ENCODE results near the gene TFB1M.

TFB1M gene

DNA sequence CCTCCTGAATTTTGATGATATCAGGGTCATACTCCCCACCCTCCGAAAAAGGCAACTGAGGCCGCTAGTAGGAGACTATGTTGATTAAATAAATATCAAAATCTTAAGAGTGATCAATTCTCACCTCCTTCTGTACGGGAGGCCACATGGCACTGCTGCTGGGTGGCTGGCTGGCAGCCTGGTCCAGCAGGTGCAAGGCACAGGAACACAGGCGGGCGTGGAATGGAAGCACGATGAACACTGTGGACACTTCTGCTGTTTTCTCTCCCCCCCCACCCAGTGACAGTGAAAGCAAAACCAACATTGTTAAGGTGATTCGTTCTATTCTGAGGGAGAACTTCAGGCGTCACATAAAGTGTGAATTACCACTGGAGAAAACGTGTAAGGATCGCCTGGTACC lies 60.1 kb downstream of the TFB1M start (continued):
- TF ChIP-seq ZFP37 (tag by site-specific recombination; IDR thresholded peaks at IDR 0.05), result no peak

DNA sequence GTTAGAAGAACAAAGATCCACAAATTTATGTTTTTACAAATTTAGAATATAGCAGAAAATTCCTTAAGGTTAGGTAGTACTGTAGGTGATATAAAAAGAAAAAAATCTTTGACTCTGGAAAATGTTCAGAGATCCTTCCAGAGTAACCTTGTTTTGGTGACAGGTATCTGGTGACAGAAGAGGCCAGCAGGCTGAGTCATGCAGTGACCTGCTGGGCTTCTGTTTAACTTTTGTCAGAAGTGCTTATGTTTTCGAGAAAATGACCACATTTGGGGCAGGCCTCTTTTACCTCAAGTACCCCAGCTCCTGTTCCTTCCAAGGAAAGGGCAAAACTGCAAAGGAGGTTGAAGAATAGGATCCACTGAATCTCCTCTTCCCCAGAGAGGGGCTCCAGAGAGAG lies 60.9 kb downstream of the TFB1M start:
- TF ChIP-seq ZNF707 (tag by site-specific recombination; IDR thresholded peaks at IDR 0.05), result no peak
- TF ChIP-seq EGR2 (tag by site-specific recombination; IDR thresholded peaks at IDR 0.05; ENCODE audit: low read depth), result no peak
- no peak for TF ChIP-seq ZNF280C (tag by site-specific recombination; IDR thresholded peaks at IDR 0.05)
- TF ChIP-seq ZNF776 (tag by site-specific recombination; IDR thresholded peaks at IDR 0.05; ENCODE audit: borderline replicate concordance), result no peak
- TF ChIP-seq ZNF174 (tag by site-specific recombination; IDR thresholded peaks at IDR 0.05), result no peak
- TF ChIP-seq ZNF341 (tag by site-specific recombination; IDR thresholded peaks at IDR 0.05; ENCODE audit: low read depth), result no peak
- no peak for TF ChIP-seq ZNF335 (tag by site-specific recombination; conservative IDR thresholded peaks at IDR 0.05)
- no peak for TF ChIP-seq ZNF654 (tag by site-specific recombination; IDR thresholded peaks at IDR 0.05; ENCODE audit: low read depth)
- no peak for TF ChIP-seq RBAK (tag by site-specific recombination; IDR thresholded peaks at IDR 0.05)
- TF ChIP-seq, protein P1, sequence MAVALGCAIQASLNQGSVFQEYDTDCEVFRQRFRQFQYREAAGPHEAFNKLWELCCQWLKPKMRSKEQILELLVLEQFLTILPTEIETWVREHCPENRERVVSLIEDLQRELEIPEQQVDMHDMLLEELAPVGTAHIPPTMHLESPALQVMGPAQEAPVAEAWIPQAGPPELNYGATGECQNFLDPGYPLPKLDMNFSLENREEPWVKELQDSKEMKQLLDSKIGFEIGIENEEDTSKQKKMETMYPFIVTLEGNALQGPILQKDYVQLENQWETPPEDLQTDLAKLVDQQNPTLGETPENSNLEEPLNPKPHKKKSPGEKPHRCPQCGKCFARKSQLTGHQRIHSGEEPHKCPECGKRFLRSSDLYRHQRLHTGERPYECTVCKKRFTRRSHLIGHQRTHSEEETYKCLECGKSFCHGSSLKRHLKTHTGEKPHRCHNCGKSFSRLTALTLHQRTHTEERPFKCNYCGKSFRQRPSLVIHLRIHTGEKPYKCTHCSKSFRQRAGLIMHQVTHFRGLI (tag by site-specific recombination; IDR thresholded peaks at IDR 0.05), result no peak
- no peak for TF ChIP-seq ZNF239 (tag by site-specific recombination; IDR thresholded peaks at IDR 0.05)
- no peak for TF ChIP-seq ZNF426 (tag by site-specific recombination; IDR thresholded peaks at IDR 0.05)
- TF ChIP-seq, protein P2, sequence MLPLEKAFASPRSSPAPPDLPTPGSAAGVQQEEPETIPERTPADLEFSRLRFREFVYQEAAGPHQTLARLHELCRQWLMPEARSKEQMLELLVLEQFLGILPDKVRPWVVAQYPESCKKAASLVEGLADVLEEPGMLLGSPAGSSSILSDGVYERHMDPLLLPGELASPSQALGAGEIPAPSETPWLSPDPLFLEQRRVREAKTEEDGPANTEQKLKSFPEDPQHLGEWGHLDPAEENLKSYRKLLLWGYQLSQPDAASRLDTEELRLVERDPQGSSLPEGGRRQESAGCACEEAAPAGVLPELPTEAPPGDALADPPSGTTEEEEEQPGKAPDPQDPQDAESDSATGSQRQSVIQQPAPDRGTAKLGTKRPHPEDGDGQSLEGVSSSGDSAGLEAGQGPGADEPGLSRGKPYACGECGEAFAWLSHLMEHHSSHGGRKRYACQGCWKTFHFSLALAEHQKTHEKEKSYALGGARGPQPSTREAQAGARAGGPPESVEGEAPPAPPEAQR (tag by site-specific recombination; IDR thresholded peaks at IDR 0.05), result no peak
- no peak for TF ChIP-seq ZNF645 (tag by site-specific recombination; IDR thresholded peaks at IDR 0.05)
- TF ChIP-seq GLI2 (tag by site-specific recombination; IDR thresholded peaks at IDR 0.05; ENCODE audit: borderline replicate concordance, low read depth), result no peak
- no peak for TF ChIP-seq ZNF544 (tag by site-specific recombination; IDR thresholded peaks at IDR 0.05)
- TF ChIP-seq ZNF416 (tag by site-specific recombination; IDR thresholded peaks at IDR 0.05), result no peak
- Histone ChIP-seq H3K4me3 (ENCODE audit: low read depth, low read length) (no peak overlapping the region), H3K36me3 (ENCODE audit: control insufficient read depth in 2 of 2, insufficient read depth in 1 of 2, low read length in 2 of 2) (peaks cover 15 to 91% of the 10 kb centered on the region in 2 experiments), H3K4me1 (ENCODE audit: control insufficient read depth, insufficient read depth, low read length) (no peaks in the 10 kb centered on the region), H3K9me3 (ENCODE audit: control insufficient read depth, insufficient read depth, low read depth, low read length) (no peaks in the 10 kb centered on the region), H3K27ac (ENCODE audit: extremely low read depth, low read depth, low read length) (no peak overlapping the region)
- ChIA-PET CTCF (interaction anchor here (0.6 to 1.0 kb wide), 2 partner anchors 130 to 325 kb away, joined by 4 to 6 read pairs; no protein-coding TSS in a partner anchor), POLR2A (no interaction called here)

DNA sequence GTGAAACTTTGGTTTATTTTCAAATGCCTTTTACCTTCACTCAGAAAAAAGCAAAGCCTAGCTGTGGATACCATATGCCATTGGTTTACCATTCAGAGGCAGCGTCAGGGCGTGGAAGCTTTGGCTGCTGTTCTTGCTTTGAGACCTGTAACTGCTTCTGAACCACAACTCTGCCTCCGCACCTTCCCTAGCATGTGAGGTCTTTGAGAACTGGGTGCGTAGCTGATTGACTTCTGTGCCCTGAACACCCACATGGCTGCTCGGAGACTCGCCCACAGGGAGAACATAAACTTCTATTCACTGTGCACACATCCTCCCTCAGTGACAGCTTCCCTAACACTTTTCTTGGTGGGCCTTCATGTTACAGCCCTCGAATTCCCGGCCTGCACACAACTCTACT lies 61.7 kb downstream of the TFB1M start:
- H3K4me3 ChIP-seq (ENCODE audit: low read depth, low read length), result no peak overlapping the region
- no peaks in the 10 kb centered on the region for H3K4me1 ChIP-seq (ENCODE audit: control insufficient read depth, insufficient read depth, low read length)
- ChIA-PET POLR2A (no interaction called here), CTCF (interaction anchor here (0.6 to 1.7 kb wide), 5 partner anchors 24 to 577 kb away, joined by 3 to 6 read pairs (median 4); no protein-coding TSS in a partner anchor)
- TF ChIP-seq ZFHX2 (tag by site-specific recombination; conservative IDR thresholded peaks at IDR 0.05) (peak; percentile 40; the same call in 1 of the 2 replicates), ZNF792 (tag by site-specific recombination; IDR thresholded peaks at IDR 0.05) (no peak), EGR2 (tag by site-specific recombination; IDR thresholded peaks at IDR 0.05; ENCODE audit: low read depth) (peak; percentile 70)
- no peaks in the 10 kb centered on the region for H3K9me3 ChIP-seq (ENCODE audit: control insufficient read depth, insufficient read depth, low read depth, low read length)
- no peak overlapping the region for H3K27ac ChIP-seq (ENCODE audit: extremely low read depth, low read depth, low read length)
- peaks cover 15 to 91% of the 10 kb centered on the region in 2 experiments for H3K36me3 ChIP-seq (ENCODE audit: control insufficient read depth in 2 of 2, insufficient read depth in 1 of 2, low read length in 2 of 2)
